ENCODE measurements around the gene SETD2.

- no peak for TF ChIP-seq CTCF (IDR thresholded peaks at IDR 0.05; ENCODE audit: low read depth, low read length, poor library complexity, severe bottlenecking)
- no peak for TF ChIP-seq EZH2phosphoT487 (IDR thresholded peaks at IDR 0.05; ENCODE audit: borderline replicate concordance, low read length)
Measured at GRCh38 chr3:47193871-47194859, 30.3 kb upstream of the SETD2 start.

Data from DOHH2 (cell line).